ENCODE measurements around the gene RNASEH1. TPM values are rescaled to one million over a fixed set of nuclear protein-coding genes. Genes with fewer than 3 reads are reported as not detected.
A peak's percentile ranks its signal among the peaks of the same experiment; 100 is the strongest.

The RNASEH1 gene
- total and polyA plus RNA-seq, 2 of the 13 experiments (the other 11 are each of a cell fraction or from before 2014, with no cell fraction given), result 14.5 to 57.4 TPM

DNA sequence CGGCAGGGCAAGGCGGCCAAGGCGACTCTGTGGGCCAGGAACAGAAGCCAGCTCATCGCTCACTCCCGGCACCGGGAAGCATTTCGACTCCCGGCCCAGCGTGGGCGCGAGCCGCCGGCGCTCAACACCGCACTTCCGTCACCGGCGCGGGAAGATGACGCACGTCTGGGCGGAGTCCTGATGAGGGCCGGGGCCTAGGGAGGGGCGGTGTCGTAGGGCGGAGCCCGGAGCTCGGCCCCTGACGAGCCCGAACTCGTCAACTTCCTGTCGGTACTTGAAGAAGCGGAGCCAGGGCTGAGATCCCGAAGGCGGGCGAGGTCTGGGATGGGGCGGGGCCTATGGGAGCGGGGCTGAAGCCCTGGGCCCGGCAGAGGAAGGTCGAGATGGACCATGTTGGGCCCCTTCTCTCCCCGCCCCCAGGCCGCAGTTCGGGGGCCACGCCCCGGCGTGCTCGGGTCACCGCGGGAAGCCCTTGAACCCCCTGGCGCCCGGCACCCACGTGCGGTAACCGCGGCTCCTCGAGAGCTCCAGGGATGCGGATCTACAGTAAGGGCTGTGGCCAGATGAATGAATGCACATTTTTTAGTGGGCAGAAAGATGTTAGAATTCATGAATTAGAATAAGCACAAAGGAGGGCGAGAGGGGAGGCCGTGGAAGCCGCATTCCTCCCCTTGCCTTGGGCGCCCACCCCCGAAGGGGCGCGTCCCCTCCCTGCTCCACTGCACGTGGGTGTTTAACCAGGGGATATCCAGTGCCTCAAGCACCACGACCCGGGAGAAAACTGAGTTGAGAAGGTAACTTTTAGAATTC is at the start of gene RNASEH1 (continued):
- TF ChIP-seq, protein P1, sequence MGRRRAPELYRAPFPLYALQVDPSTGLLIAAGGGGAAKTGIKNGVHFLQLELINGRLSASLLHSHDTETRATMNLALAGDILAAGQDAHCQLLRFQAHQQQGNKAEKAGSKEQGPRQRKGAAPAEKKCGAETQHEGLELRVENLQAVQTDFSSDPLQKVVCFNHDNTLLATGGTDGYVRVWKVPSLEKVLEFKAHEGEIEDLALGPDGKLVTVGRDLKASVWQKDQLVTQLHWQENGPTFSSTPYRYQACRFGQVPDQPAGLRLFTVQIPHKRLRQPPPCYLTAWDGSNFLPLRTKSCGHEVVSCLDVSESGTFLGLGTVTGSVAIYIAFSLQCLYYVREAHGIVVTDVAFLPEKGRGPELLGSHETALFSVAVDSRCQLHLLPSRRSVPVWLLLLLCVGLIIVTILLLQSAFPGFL (CRISPR knock-in tag; IDR thresholded peaks at IDR 0.05), result no peak; the same call in 1 of the 2 replicates
- no peak; the same call in 1 of the 2 replicates for TF ChIP-seq MZF1 (CRISPR knock-in tag; IDR thresholded peaks at IDR 0.05; ENCODE audit: borderline replicate concordance)
- no peak for TF ChIP-seq SOX13 (IDR thresholded peaks at IDR 0.05)
- TF ChIP-seq SOX13 (CRISPR knock-in tag; conservative IDR thresholded peaks at IDR 0.05 in 1 of 2, IDR thresholded peaks at IDR 0.05 in 1 of 2), result peak in 1 of 2 experiments; percentile 72; a peak in 2 of 4 replicates
- no peak for TF ChIP-seq TBL1XR1 (IDR thresholded peaks at IDR 0.05; ENCODE audit: borderline replicate concordance, low read length, partially characterized antibody)
- peak; percentile 80; the same call in 1 of the 2 replicates for TF ChIP-seq HMG20B (CRISPR knock-in tag; conservative IDR thresholded peaks at IDR 0.05)
- peak; percentile 95 for TF ChIP-seq ESRRA (CRISPR knock-in tag; IDR thresholded peaks at IDR 0.05; ENCODE audit: low read depth)
- peak; percentile 98 for TF ChIP-seq MXI1 (IDR thresholded peaks at IDR 0.05; ENCODE audit: borderline replicate concordance, low read depth, low read length)
- TF ChIP-seq, protein P2, sequence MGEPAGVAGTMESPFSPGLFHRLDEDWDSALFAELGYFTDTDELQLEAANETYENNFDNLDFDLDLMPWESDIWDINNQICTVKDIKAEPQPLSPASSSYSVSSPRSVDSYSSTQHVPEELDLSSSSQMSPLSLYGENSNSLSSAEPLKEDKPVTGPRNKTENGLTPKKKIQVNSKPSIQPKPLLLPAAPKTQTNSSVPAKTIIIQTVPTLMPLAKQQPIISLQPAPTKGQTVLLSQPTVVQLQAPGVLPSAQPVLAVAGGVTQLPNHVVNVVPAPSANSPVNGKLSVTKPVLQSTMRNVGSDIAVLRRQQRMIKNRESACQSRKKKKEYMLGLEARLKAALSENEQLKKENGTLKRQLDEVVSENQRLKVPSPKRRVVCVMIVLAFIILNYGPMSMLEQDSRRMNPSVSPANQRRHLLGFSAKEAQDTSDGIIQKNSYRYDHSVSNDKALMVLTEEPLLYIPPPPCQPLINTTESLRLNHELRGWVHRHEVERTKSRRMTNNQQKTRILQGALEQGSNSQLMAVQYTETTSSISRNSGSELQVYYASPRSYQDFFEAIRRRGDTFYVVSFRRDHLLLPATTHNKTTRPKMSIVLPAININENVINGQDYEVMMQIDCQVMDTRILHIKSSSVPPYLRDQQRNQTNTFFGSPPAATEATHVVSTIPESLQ (CRISPR knock-in tag; conservative IDR thresholded peaks at IDR 0.05), result no peak; the same call in 1 of the 2 replicates
- TF ChIP-seq, protein P3, sequence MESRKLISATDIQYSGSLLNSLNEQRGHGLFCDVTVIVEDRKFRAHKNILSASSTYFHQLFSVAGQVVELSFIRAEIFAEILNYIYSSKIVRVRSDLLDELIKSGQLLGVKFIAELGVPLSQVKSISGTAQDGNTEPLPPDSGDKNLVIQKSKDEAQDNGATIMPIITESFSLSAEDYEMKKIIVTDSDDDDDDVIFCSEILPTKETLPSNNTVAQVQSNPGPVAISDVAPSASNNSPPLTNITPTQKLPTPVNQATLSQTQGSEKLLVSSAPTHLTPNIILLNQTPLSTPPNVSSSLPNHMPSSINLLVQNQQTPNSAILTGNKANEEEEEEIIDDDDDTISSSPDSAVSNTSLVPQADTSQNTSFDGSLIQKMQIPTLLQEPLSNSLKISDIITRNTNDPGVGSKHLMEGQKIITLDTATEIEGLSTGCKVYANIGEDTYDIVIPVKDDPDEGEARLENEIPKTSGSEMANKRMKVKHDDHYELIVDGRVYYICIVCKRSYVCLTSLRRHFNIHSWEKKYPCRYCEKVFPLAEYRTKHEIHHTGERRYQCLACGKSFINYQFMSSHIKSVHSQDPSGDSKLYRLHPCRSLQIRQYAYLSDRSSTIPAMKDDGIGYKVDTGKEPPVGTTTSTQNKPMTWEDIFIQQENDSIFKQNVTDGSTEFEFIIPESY (CRISPR knock-in tag; IDR thresholded peaks at IDR 0.05), result peak; percentile 8
- no peak for TF ChIP-seq ZNF549 (CRISPR knock-in tag; IDR thresholded peaks at IDR 0.05)
- TF ChIP-seq KDM5B (CRISPR knock-in tag; IDR thresholded peaks at IDR 0.05; ENCODE audit: borderline replicate concordance), result peak; percentile 98; the same call in 1 of the 2 replicates
- TF ChIP-seq RNF2 (conservative IDR thresholded peaks at IDR 0.05; ENCODE audit: low read depth), result peak; percentile 98
- TF ChIP-seq, protein P4, sequence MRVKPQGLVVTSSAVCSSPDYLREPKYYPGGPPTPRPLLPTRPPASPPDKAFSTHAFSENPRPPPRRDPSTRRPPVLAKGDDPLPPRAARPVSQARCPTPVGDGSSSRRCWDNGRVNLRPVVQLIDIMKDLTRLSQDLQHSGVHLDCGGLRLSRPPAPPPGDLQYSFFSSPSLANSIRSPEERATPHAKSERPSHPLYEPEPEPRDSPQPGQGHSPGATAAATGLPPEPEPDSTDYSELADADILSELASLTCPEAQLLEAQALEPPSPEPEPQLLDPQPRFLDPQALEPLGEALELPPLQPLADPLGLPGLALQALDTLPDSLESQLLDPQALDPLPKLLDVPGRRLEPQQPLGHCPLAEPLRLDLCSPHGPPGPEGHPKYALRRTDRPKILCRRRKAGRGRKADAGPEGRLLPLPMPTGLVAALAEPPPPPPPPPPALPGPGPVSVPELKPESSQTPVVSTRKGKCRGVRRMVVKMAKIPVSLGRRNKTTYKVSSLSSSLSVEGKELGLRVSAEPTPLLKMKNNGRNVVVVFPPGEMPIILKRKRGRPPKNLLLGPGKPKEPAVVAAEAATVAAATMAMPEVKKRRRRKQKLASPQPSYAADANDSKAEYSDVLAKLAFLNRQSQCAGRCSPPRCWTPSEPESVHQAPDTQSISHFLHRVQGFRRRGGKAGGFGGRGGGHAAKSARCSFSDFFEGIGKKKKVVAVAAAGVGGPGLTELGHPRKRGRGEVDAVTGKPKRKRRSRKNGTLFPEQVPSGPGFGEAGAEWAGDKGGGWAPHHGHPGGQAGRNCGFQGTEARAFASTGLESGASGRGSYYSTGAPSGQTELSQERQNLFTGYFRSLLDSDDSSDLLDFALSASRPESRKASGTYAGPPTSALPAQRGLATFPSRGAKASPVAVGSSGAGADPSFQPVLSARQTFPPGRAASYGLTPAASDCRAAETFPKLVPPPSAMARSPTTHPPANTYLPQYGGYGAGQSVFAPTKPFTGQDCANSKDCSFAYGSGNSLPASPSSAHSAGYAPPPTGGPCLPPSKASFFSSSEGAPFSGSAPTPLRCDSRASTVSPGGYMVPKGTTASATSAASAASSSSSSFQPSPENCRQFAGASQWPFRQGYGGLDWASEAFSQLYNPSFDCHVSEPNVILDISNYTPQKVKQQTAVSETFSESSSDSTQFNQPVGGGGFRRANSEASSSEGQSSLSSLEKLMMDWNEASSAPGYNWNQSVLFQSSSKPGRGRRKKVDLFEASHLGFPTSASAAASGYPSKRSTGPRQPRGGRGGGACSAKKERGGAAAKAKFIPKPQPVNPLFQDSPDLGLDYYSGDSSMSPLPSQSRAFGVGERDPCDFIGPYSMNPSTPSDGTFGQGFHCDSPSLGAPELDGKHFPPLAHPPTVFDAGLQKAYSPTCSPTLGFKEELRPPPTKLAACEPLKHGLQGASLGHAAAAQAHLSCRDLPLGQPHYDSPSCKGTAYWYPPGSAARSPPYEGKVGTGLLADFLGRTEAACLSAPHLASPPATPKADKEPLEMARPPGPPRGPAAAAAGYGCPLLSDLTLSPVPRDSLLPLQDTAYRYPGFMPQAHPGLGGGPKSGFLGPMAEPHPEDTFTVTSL (CRISPR knock-in tag; IDR thresholded peaks at IDR 0.05; ENCODE audit: borderline replicate concordance), result 0 out of 2 replicates have a peak, but pooled peaks have one; percentile 46
- no peak for TF ChIP-seq ISX (CRISPR knock-in tag; conservative IDR thresholded peaks at IDR 0.05)
- TF ChIP-seq YEATS4 (CRISPR knock-in tag; IDR thresholded peaks at IDR 0.05; ENCODE audit: borderline replicate concordance), result peak; percentile 99
- TF ChIP-seq TCF7L2 (IDR thresholded peaks at IDR 0.05; ENCODE audit: low read depth, low read length), result no peak
- peak; percentile 36 for TF ChIP-seq DNMT1 (CRISPR knock-in tag; IDR thresholded peaks at IDR 0.05)

All from HepG2 (cell line).